ENCODE data around the gene N4BP3. TPM values are rescaled to one million over a fixed set of nuclear protein-coding genes. Genes with fewer than 3 reads are reported as not detected.
"Not testable (repeated sequence)": the region's sequence is repeated elsewhere in the genome, so short reads cannot be mapped to it uniquely, and the experiment has no call there.

The N4BP3 gene
- total and polyA plus RNA-seq, 12 donors = 0.31 to 2.6 (median 0.89) TPM

- Histone ChIP-seq H3K36me3 (replicated peaks in 1 of 2) (no peaks in the 10 kb centered on the region), H3K27ac (no peak overlapping the region), H3K4me3 (no peak overlapping the region), H3K9me3 (replicated peaks in 1 of 3) (no peaks in the 10 kb centered on the region), H3K4me1 (replicated peaks in 1 of 2) (no peaks in the 10 kb centered on the region), H3K27me3 (peaks cover 4% of the 10 kb centered on the region)
- intact Hi-C loops (cut with DNase I) = no loop called here
- 44 to 60% (median 46%) methylated on average over 1 to 5 of the region's 5 CpGs for WGBS, 4 donors
- peak in 1 of 6 experiments; percentile 20 for TF ChIP-seq CTCF (IDR thresholded peaks at IDR 0.05)
- no peak for TF ChIP-seq POLR2A (IDR thresholded peaks at IDR 0.05)
- DNase-seq = peak in 1 of 7 donors; percentile 9
Measured at GRCh38 chr5:178069909-178070308, 43.4 kb upstream of the N4BP3 start.

GRCh38 chr5:178071108-178071507, 42.2 kb upstream of the N4BP3 start:
- 61 to 88% (median 70%) methylated on average over 3 to 4 of the region's 4 CpGs for WGBS, 4 donors
- no peak overlapping the region for H3K4me3 ChIP-seq
- H3K4me1 ChIP-seq (replicated peaks in 1 of 2) = no peaks in the 10 kb centered on the region
- H3K27me3 ChIP-seq = peaks cover 12% of the 10 kb centered on the region
- no peaks in the 10 kb centered on the region for H3K36me3 ChIP-seq (replicated peaks in 1 of 2)
- no peaks in the 10 kb centered on the region for H3K9me3 ChIP-seq (replicated peaks in 1 of 3)
- no peak for DNase-seq
- TF ChIP-seq CTCF (IDR thresholded peaks at IDR 0.05) (no peak), POLR2A (IDR thresholded peaks at IDR 0.05) (no peak)
- intact Hi-C loops (cut with DNase I) = no loop called here
- no peak overlapping the region for H3K27ac ChIP-seq

GRCh38 chr5:178072749-178073148, 40.6 kb upstream of the N4BP3 start:
- Histone ChIP-seq H3K36me3 (replicated peaks in 1 of 2) (no peaks in the 10 kb centered on the region), H3K4me1 (replicated peaks in 1 of 2) (no peaks in the 10 kb centered on the region), H3K27ac (no peak overlapping the region), H3K9me3 (replicated peaks in 1 of 3) (no peaks in the 10 kb centered on the region), H3K4me3 (no peak overlapping the region), H3K27me3 (peaks cover 12% of the 10 kb centered on the region)
- 72 to 86% (median 76%) methylated on average over 10 of the region's 10 CpGs for WGBS, 4 donors
- intact Hi-C loops (cut with DNase I) = no loop called here
- DNase-seq = no peak
- no peak for TF ChIP-seq CTCF (IDR thresholded peaks at IDR 0.05)
- TF ChIP-seq POLR2A (IDR thresholded peaks at IDR 0.05) = no peak

- Histone ChIP-seq H3K36me3 (replicated peaks in 1 of 2) (no peaks in the 10 kb centered on the region), H3K4me1 (replicated peaks in 1 of 2) (no peaks in the 10 kb centered on the region), H3K9me3 (replicated peaks in 1 of 3) (no peaks in the 10 kb centered on the region), H3K4me3 (no peak overlapping the region), H3K27me3 (peaks cover 12% of the 10 kb centered on the region), H3K27ac (no peak overlapping the region)
- WGBS, 4 donors = 52 to 63% (median 57%) methylated on average over 14 of the region's 14 CpGs
- DNase-seq = no peak
- intact Hi-C loops (cut with DNase I) = no loop called here
- TF ChIP-seq POLR2A (IDR thresholded peaks at IDR 0.05) (no peak), CTCF (IDR thresholded peaks at IDR 0.05) (no peak)
Measured at GRCh38 chr5:178074266-178074952, 38.9 kb upstream of the N4BP3 start.

GRCh38 chr5:178076965-178077364, 36.4 kb upstream of the N4BP3 start:
- 70 to 84% (median 80%) methylated on average over 3 to 4 of the region's 4 CpGs for WGBS, 4 donors
- H3K9me3 ChIP-seq (replicated peaks in 1 of 3); H3K36me3 ChIP-seq (replicated peaks in 1 of 2); H3K4me3 ChIP-seq; H3K4me1 ChIP-seq (replicated peaks in 1 of 2); H3K27ac ChIP-seq: not testable (repeated sequence)
- peaks cover 12% of the 10 kb centered on the region for H3K27me3 ChIP-seq
- peak in 1 of 7 donors; percentile 8 for DNase-seq
- intact Hi-C loops (cut with DNase I) = loop anchor here (2.0 to 5.0 kb wide), 2 partner anchors 70 to 88 kb away; no protein-coding TSS in a partner anchor
